Measurements from ENCODE around the gene STX18. TPM values are rescaled to one million over a fixed set of nuclear protein-coding genes. Genes with fewer than 3 reads are reported as not detected.

STX18 gene
- polyA plus RNA-seq, 4 donors: 24.2 to 55.0 (median 38.7) TPM

DNA sequence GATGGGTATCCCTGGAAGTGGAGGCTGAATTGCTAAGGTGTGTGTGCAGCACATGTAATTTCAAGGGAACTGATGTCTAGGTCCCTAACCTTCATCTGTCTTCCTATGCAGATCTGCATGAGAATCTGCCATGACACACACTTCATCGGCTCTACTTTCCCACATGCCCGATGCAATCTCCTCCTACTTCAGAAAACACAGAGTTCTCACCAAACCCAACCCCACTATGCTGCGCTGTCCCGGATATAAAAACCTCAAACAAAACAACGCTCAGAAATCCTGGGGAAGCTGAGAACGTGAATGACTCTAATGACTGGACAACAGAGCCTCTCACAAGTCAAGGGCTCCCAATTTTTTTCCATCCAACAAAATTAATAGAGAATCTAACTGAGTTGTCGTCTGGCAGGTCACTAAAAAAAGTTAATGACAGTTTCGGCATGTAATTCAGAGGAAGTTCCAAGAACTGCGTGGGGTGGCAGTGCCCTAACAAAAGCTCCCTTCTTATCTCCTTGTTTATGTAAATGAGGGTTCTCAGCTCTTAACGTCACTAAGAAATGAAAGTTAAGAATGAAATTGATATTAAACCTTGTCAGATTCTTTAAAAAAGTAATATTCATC, 39.0 kb downstream of the STX18 start:
- peaks cover 0 to 2% (median 0%) of the 10 kb centered on the region in 3 donors for H3K36me3 ChIP-seq (ENCODE audit: control insufficient read depth in 3 of 3, insufficient read depth in 2 of 3, low read depth in 1 of 3, low read length in 3 of 3)
- H3K4me3 ChIP-seq (ENCODE audit: low read depth in 1 of 3, low read length in 3 of 3): peak overlapping the region in 1 of 3 donors; percentile 17
- peak overlapping the region in 1 of 3 donors; percentile 15 for H3K27ac ChIP-seq (ENCODE audit: low read depth in 1 of 3, low read length in 2 of 3)
- DNase-seq (peak in 1 of 2 donors; percentile 33), FAIRE-seq (no peak)
- 11 to 41% (median 28%) methylated on average over 10 of the region's 10 CpGs for WGBS, 3 donors
- peaks cover 0 to 2% (median 0%) of the 10 kb centered on the region in 3 donors for H3K4me1 ChIP-seq (ENCODE audit: control insufficient read depth in 3 of 3, insufficient read depth in 2 of 3, low read depth in 1 of 3, low read length in 2 of 3)
- H3K9me3 ChIP-seq (ENCODE audit: control insufficient read depth in 2 of 2, insufficient read depth in 1 of 2, low read depth in 1 of 2, low read length in 1 of 2): no peaks in the 10 kb centered on the region
- H3K27me3 ChIP-seq (ENCODE audit: control insufficient read depth in 3 of 3, insufficient read depth in 3 of 3, low read length in 3 of 3): no peaks in the 10 kb centered on the region

DNA sequence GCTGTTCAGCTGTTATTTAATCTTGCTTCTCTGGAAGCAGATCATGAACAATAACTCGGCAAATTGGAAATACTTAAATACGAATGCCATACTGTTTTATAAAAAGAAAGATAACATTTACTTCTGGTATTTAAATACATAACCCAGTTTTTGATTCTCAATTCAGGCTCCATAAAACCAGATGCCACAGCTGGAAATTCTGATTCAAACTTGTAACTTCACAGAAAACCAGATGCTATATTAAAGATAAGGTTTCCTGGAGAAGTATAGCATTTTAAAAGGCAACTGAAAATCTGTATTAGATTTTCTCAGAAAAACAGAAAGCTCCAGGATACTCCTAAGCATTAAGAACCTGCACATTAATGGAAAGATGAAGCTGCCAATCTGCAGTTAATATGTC, 40.2 kb downstream of the STX18 start:
- 81 to 89% (median 86%) methylated on average over 2 of the region's 2 CpGs for WGBS, 3 donors
- Histone ChIP-seq H3K36me3 (ENCODE audit: control insufficient read depth in 3 of 3, insufficient read depth in 2 of 3, low read depth in 1 of 3, low read length in 3 of 3) (peaks cover 0 to 2% (median 0%) of the 10 kb centered on the region in 3 donors), H3K27me3 (ENCODE audit: control insufficient read depth in 3 of 3, insufficient read depth in 3 of 3, low read length in 3 of 3) (no peaks in the 10 kb centered on the region), H3K4me1 (ENCODE audit: control insufficient read depth in 3 of 3, insufficient read depth in 2 of 3, low read depth in 1 of 3, low read length in 2 of 3) (peaks cover 0 to 2% (median 0%) of the 10 kb centered on the region in 3 donors), H3K9me3 (ENCODE audit: control insufficient read depth in 2 of 2, insufficient read depth in 1 of 2, low read depth in 1 of 2, low read length in 1 of 2) (no peaks in the 10 kb centered on the region), H3K27ac (ENCODE audit: low read depth in 1 of 3, low read length in 2 of 3) (no peak overlapping the region), H3K4me3 (ENCODE audit: low read depth in 1 of 3, low read length in 3 of 3) (no peak overlapping the region)
- DNase-seq (no peak), FAIRE-seq (no peak)

DNA sequence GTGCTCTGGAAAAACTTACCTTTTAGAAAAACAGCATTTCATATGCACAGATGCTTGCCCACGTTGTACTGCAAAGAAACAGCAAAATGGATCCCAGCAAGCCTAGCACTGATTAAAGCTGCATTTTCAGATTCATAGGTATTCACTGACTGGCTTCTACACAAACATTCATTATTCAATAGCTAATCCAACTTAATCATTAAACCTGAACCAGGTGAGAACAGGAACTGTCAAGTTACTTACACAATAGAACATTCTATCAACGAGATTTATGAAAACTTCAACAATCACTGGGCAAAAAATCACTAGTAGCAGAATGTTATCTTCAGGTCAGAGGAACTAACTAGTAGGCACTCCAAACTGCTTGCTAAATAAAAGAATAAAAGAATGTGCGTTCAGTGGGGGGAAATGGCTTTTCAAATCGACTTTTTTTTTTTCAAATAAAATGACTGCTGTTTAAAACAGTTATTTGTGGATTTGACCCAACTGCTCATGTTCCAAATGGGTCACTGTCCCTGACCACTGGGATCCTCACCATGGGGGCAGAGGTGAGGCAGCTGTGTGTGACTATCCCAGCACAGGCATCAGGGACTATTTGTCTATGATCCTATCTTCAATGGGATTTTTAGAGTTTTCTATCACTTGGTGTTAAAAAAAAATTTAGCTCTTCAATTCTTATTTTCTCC, 42.3 kb downstream of the STX18 start:
- peak; percentile 43 to 51 for DNase-seq
- H3K27me3 ChIP-seq (ENCODE audit: control insufficient read depth in 3 of 3, insufficient read depth in 3 of 3, low read length in 3 of 3): no peaks in the 10 kb centered on the region
- no peak overlapping the region for H3K4me3 ChIP-seq (ENCODE audit: low read depth in 1 of 3, low read length in 3 of 3)
- peaks cover 0 to 2% (median 1%) of the 10 kb centered on the region in 3 donors for H3K36me3 ChIP-seq (ENCODE audit: control insufficient read depth in 3 of 3, insufficient read depth in 2 of 3, low read depth in 1 of 3, low read length in 3 of 3)
- WGBS, 3 donors: 17 to 64% (median 34%) methylated on average over 4 of the region's 4 CpGs
- FAIRE-seq: no peak
- no peaks in the 10 kb centered on the region for H3K9me3 ChIP-seq (ENCODE audit: control insufficient read depth in 2 of 2, insufficient read depth in 1 of 2, low read depth in 1 of 2, low read length in 1 of 2)
- peaks cover 0 to 2% (median 2%) of the 10 kb centered on the region in 3 donors for H3K4me1 ChIP-seq (ENCODE audit: control insufficient read depth in 3 of 3, insufficient read depth in 2 of 3, low read depth in 1 of 3, low read length in 2 of 3)
- H3K27ac ChIP-seq (ENCODE audit: low read depth in 1 of 3, low read length in 2 of 3): no peak overlapping the region

DNA sequence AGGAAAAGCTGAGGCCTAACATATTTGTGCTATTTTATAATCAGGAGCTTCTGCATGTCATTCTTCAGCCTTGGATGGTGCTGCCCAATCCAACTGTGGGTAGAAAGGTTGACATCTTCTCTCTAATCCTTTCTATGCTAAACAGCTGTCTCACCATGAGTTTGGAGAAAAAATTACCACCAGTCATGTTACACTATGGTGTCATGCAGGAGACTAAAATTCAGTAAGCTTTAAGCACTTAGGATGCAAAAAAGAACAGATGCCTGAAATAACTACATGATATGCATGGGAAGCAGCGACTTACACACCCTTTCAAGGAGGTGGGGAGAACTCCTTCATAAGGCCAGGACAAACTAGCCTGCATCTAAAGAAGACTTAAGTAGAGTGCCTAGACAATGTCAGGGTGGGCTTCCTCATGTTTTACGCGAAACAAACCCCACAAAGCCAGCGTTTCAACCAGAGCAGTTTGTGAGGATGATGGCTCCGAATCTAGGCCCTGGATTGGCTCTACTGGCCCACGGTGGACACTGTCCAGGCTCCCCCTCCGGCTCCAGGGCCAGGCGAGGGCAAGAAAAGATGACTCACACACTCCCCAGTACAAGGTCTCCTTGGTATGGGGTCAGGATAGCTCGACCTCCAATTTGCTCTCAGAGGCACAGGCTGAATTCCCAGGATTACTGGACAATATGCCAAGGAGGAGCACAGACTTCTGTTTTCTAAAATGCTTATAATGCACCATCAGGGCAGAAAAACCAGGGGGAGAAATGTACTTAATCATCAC, 45.1 kb downstream of the STX18 start:
- Histone ChIP-seq H3K4me3 (ENCODE audit: low read depth in 1 of 3, low read length in 3 of 3) (no peak overlapping the region), H3K9me3 (ENCODE audit: control insufficient read depth in 2 of 2, insufficient read depth in 1 of 2, low read depth in 1 of 2, low read length in 1 of 2) (no peaks in the 10 kb centered on the region), H3K36me3 (ENCODE audit: control insufficient read depth in 3 of 3, insufficient read depth in 2 of 3, low read depth in 1 of 3, low read length in 3 of 3) (peaks cover 0 to 2% (median 2%) of the 10 kb centered on the region in 3 donors), H3K27me3 (ENCODE audit: control insufficient read depth in 3 of 3, insufficient read depth in 3 of 3, low read length in 3 of 3) (no peaks in the 10 kb centered on the region), H3K4me1 (ENCODE audit: control insufficient read depth in 3 of 3, insufficient read depth in 2 of 3, low read depth in 1 of 3, low read length in 2 of 3) (peaks cover 0 to 2% (median 2%) of the 10 kb centered on the region in 3 donors), H3K27ac (ENCODE audit: low read depth in 1 of 3, low read length in 2 of 3) (no peak overlapping the region)
- FAIRE-seq (no peak), DNase-seq (no peak)
- 80 to 93% (median 92%) methylated on average over 9 of the region's 9 CpGs for WGBS, 3 donors

DNA sequence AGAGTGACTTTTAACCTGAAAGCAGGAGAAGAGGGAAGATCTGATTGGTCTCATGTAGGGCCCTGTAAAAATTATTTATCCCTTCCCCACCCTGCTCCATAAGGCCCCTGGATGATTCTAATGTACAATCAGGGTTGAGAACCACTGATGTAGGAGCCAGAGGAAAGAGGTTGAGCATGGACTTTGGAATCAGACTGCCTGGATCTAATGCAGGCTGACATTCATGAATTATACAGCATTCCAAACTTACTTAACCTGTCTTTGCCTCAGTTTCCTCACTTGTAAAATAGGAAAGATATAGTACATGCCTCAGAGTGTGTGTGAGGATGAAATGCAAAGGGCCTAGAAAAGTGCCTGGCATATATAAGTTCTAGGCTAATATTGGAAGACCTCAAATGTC, 47.0 kb downstream of the STX18 start:
- FAIRE-seq: no peak
- Histone ChIP-seq H3K4me1 (ENCODE audit: control insufficient read depth in 3 of 3, insufficient read depth in 2 of 3, low read depth in 1 of 3, low read length in 2 of 3) (peaks cover 0 to 2% (median 2%) of the 10 kb centered on the region in 3 donors), H3K27ac (ENCODE audit: low read depth in 1 of 3, low read length in 2 of 3) (no peak overlapping the region), H3K9me3 (ENCODE audit: control insufficient read depth in 2 of 2, insufficient read depth in 1 of 2, low read depth in 1 of 2, low read length in 1 of 2) (no peaks in the 10 kb centered on the region), H3K36me3 (ENCODE audit: control insufficient read depth in 3 of 3, insufficient read depth in 2 of 3, low read depth in 1 of 3, low read length in 3 of 3) (peaks cover 0 to 2% (median 2%) of the 10 kb centered on the region in 3 donors), H3K4me3 (ENCODE audit: low read depth in 1 of 3, low read length in 3 of 3) (no peak overlapping the region), H3K27me3 (ENCODE audit: control insufficient read depth in 3 of 3, insufficient read depth in 3 of 3, low read length in 3 of 3) (no peaks in the 10 kb centered on the region)
- peak in 1 of 2 donors; percentile 21 for DNase-seq

DNA sequence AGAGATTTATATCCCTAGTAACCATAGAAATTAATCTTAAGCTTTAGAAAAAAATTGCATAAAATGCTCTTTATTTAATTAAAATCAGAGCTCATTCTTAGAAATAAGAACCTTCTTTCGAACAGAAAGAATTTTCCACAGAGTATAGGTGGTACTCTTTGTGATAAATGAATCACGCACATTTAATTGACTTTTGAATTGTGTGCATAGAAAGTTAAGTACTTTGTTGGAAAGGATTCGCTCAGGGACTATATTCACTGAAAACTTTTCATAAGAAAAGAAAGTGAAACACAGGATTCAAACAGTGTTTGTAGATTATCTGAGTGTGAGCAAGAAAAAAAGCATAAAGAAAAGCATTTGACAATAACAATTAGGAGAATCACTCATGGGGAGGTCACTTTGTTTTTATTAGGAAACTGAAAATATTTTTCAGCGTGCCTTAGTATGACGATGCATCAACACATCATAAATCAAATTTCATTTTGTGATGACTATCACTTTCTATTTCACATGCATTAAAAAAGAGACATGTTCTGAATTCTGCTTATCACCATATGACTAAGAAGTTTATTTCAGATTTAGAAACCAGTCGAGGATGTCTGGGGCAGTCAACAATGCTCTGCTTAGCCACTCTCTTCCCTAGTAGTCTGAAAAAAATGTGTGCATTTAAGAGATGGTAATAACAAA, 49.5 kb downstream of the STX18 start:
- DNase-seq (peak in 1 of 2 donors; percentile 20), FAIRE-seq (no peak)
- Histone ChIP-seq H3K4me1 (ENCODE audit: control insufficient read depth in 3 of 3, insufficient read depth in 2 of 3, low read depth in 1 of 3, low read length in 2 of 3) (peaks cover 0 to 2% (median 0%) of the 10 kb centered on the region in 3 donors), H3K36me3 (ENCODE audit: control insufficient read depth in 3 of 3, insufficient read depth in 2 of 3, low read depth in 1 of 3, low read length in 3 of 3) (peaks cover 0 to 2% (median 2%) of the 10 kb centered on the region in 3 donors), H3K4me3 (ENCODE audit: low read depth in 1 of 3, low read length in 3 of 3) (no peak overlapping the region), H3K27me3 (ENCODE audit: control insufficient read depth in 3 of 3, insufficient read depth in 3 of 3, low read length in 3 of 3) (no peaks in the 10 kb centered on the region), H3K9me3 (ENCODE audit: control insufficient read depth in 2 of 2, insufficient read depth in 1 of 2, low read depth in 1 of 2, low read length in 1 of 2) (no peaks in the 10 kb centered on the region), H3K27ac (ENCODE audit: low read depth in 1 of 3, low read length in 2 of 3) (no peak overlapping the region)
- 36 to 41% (median 36%) methylated on average over 6 of the region's 6 CpGs for WGBS, 3 donors

DNA sequence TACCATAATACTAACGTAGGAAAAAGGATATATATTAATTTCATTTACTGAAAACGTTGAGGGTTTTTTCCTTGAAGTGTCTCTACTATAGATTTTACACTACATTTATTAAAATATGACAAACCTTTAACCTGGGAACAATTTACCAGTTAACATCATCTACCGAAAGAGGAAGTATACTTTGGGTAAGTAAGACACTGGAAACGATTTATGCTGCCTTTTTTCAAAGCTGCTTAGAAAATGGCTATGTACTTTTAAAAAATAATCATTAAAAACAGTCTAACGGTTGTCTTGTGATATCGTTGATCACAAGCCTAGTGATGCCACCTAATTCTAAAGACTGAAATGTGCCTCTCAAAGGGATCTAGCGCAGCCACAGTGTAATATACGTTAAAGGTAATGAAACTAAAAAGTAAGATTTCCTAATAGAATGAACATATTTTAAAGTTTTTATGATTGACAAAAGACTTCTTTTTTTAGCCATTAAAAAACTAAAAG, 50.4 kb downstream of the STX18 start:
- Histone ChIP-seq H3K4me1 (ENCODE audit: control insufficient read depth in 3 of 3, insufficient read depth in 2 of 3, low read depth in 1 of 3, low read length in 2 of 3) (peaks cover 0 to 2% (median 0%) of the 10 kb centered on the region in 3 donors), H3K9me3 (ENCODE audit: control insufficient read depth in 2 of 2, insufficient read depth in 1 of 2, low read depth in 1 of 2, low read length in 1 of 2) (no peaks in the 10 kb centered on the region), H3K4me3 (ENCODE audit: low read depth in 1 of 3, low read length in 3 of 3) (no peak overlapping the region), H3K27me3 (ENCODE audit: control insufficient read depth in 3 of 3, insufficient read depth in 3 of 3, low read length in 3 of 3) (no peaks in the 10 kb centered on the region), H3K27ac (ENCODE audit: low read depth in 1 of 3, low read length in 2 of 3) (no peak overlapping the region), H3K36me3 (ENCODE audit: control insufficient read depth in 3 of 3, insufficient read depth in 2 of 3, low read depth in 1 of 3, low read length in 3 of 3) (peaks cover 0 to 2% (median 0%) of the 10 kb centered on the region in 3 donors)
- WGBS, 3 donors: 79 to 83% (median 80%) methylated on average over 8 of the region's 8 CpGs
- DNase-seq: no peak
- peak; percentile 44 for FAIRE-seq

DNA sequence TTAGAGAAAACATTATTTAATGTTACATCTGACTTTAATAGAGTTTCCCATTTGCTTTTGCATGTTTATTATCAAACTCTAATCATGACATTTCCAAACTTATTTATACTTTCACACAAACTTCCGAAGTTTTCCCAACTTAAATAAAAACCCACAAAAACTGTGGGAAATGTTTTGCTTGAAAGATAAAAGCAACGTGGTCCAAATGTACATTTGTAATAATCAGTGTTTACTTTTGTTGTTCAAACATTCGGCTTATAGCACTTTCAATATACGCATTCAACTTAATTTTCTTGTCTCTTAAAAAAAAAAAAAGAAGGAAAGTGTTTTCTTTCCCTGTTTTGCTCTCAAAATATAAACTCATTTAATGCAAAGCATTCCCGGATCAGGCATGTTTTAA, 51.0 kb downstream of the STX18 start:
- no peaks in the 10 kb centered on the region for H3K27me3 ChIP-seq (ENCODE audit: control insufficient read depth in 3 of 3, insufficient read depth in 3 of 3, low read length in 3 of 3)
- no peak overlapping the region for H3K4me3 ChIP-seq (ENCODE audit: low read depth in 1 of 3, low read length in 3 of 3)
- H3K4me1 ChIP-seq (ENCODE audit: control insufficient read depth in 3 of 3, insufficient read depth in 2 of 3, low read depth in 1 of 3, low read length in 2 of 3): peaks cover 0 to 2% (median 0%) of the 10 kb centered on the region in 3 donors
- no peak overlapping the region for H3K27ac ChIP-seq (ENCODE audit: low read depth in 1 of 3, low read length in 2 of 3)
- DNase-seq (no peak), FAIRE-seq (peak; percentile 44)
- H3K9me3 ChIP-seq (ENCODE audit: control insufficient read depth in 2 of 2, insufficient read depth in 1 of 2, low read depth in 1 of 2, low read length in 1 of 2): no peaks in the 10 kb centered on the region
- WGBS, 3 donors: 56 to 68% (median 62%) methylated on average over 5 of the region's 5 CpGs
- peaks cover 0 to 2% (median 0%) of the 10 kb centered on the region in 3 donors for H3K36me3 ChIP-seq (ENCODE audit: control insufficient read depth in 3 of 3, insufficient read depth in 2 of 3, low read depth in 1 of 3, low read length in 3 of 3)
